Skeletal muscle tissue (tissue), 4 donors: ENCODE measurements around the gene MRPL51. TPM values are rescaled to one million over a fixed set of nuclear protein-coding genes. Genes with fewer than 3 reads are reported as not detected.

Source experiments
- H3K27ac ChIP-seq: one replicate; pipeline ENCODE4 v1.7.0; 2013; ENCODE audit warnings: mild to moderate bottlenecking, low read depth, low read length, inconsistent platforms
- H3K27me3 ChIP-seq, 3 donors: one replicate each; pipeline ENCODE4 v1.7.0; 2013; ENCODE audit warnings: low read length in 3 of 3; ENCODE audit not compliant: control insufficient read depth in 3 of 3, insufficient read depth in 3 of 3
- H3K36me3 ChIP-seq, 3 donors: one replicate each; pipeline ENCODE4 v1.7.0; 2013; ENCODE audit warnings: low read length in 3 of 3; ENCODE audit not compliant: control insufficient read depth in 3 of 3, insufficient read depth in 3 of 3
- H3K4me1 ChIP-seq, 3 donors: one replicate each; pipeline ENCODE4 v1.7.0; 2013; ENCODE audit warnings: low read length in 3 of 3, mild to moderate bottlenecking in 3 of 3; ENCODE audit not compliant: control insufficient read depth in 3 of 3, insufficient read depth in 3 of 3
- H3K4me3 ChIP-seq, 3 donors: one replicate each; pipeline ENCODE4 v1.7.0; 2013; ENCODE audit warnings: low read length in 3 of 3
- H3K9ac ChIP-seq, 3 donors: one replicate each; pipeline ENCODE4 v1.7.0; 2013; ENCODE audit warnings: low read length in 3 of 3, mild to moderate bottlenecking in 3 of 3, moderate library complexity in 2 of 3, low read depth in 1 of 3
- H3K9me3 ChIP-seq, 3 donors: one replicate each; pipeline ENCODE4 v1.7.0; 2013; ENCODE audit warnings: low read length in 3 of 3; ENCODE audit not compliant: control insufficient read depth in 3 of 3
- total RNA-seq: library from RNA; depleted of rRNA; stranded (reverse); fragments of >200 nt; gene quantifications from one replicate; pipeline ENCODE4 v1.2.3, GENCODE V29; 2014
- donor health status: Osteomylitis.

MRPL51 gene
- total RNA-seq, 1 donor from 2014 or later = 141 TPM

- no peak overlapping the region for H3K27ac ChIP-seq
- H3K36me3 ChIP-seq = peaks cover 20 to 28% (median 27%) of the 10 kb centered on the region in 3 donors
- H3K4me1 ChIP-seq = no peaks in the 10 kb centered on the region
- no peaks in the 10 kb centered on the region for H3K9me3 ChIP-seq
- no peak overlapping the region for H3K9ac ChIP-seq
- H3K4me3 ChIP-seq = no peak overlapping the region
- no peaks in the 10 kb centered on the region for H3K27me3 ChIP-seq
Observed at GRCh38 chr12:6442836-6443235, 50.2 kb downstream of the MRPL51 start.

Other genes with a start within 250 kb of the MRPL51 start
- 0.52 TPM for gene PLEKHG6, start 182.6 kb downstream of the MRPL51 start, total RNA-seq
- gene TNFRSF1A, start 151.2 kb downstream of the MRPL51 start, total RNA-seq = 47.5 TPM
- not detected for gene SCNN1A, start 117.7 kb downstream of the MRPL51 start, total RNA-seq
- gene LTBR, start 109.1 kb downstream of the MRPL51 start, total RNA-seq = 11.0 TPM
- not detected for gene CD27, start 48.3 kb downstream of the MRPL51 start, total RNA-seq
- gene TAPBPL, start 41.2 kb downstream of the MRPL51 start, total RNA-seq = 4.2 TPM
- gene VAMP1, start 22.6 kb downstream of the MRPL51 start, total RNA-seq = 2.6 TPM
- 23.0 TPM for gene NCAPD2, start 840 bp upstream of the MRPL51 start, total RNA-seq
- gene GAPDH, start 41.3 kb upstream of the MRPL51 start, total RNA-seq = 5,507 TPM
- gene IFFO1, start 62.8 kb upstream of the MRPL51 start, total RNA-seq = 8.9 TPM
- gene NOP2, start 75.0 kb upstream of the MRPL51 start, total RNA-seq = 6.3 TPM
- 211 TPM for gene CHD4, start 114.1 kb upstream of the MRPL51 start, total RNA-seq
- gene LPAR5, start 142.7 kb upstream of the MRPL51 start, total RNA-seq = 1.0 TPM
- gene ACRBP, start 154.2 kb upstream of the MRPL51 start, total RNA-seq = 1.0 TPM
- gene ING4, start 169.9 kb upstream of the MRPL51 start, total RNA-seq = 38.1 TPM
- 8.4 TPM for gene ZNF384, start 196.1 kb upstream of the MRPL51 start, total RNA-seq
- gene PIANP, start 207.6 kb upstream of the MRPL51 start, total RNA-seq = under 0.01 TPM
- gene COPS7A, start 230.8 kb upstream of the MRPL51 start, total RNA-seq = 30.8 TPM